NCI-H128 (cell line): ENCODE measurements around the gene VPS50.

Experiments used
- DNase-seq: peaks from one replicate; lab custom pipeline; 2025; ENCODE audit not compliant: unreplicated experiment; lab: John Stamatoyannopoulos, UW

The VPS50 gene

DNA sequence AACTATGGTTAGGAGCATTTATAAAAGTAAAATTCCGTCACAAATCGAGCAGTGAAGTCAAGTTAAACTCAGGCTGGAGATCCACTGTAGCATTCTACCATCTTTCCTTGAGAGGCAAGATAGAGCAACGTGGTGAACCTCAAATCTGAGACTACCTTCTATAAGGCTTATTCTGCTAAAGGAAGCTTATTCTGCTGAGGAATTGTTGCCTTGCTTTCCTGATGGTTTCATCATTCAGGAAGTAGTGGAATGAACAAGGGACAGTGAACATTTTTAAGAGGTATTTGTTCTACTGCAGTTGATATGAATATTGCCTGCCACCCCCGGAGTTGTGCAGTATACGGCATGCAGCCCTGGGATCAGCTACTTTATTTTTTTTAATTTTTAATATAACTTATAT is 170.8 kb downstream of the VPS50 start:
- DNase-seq, result no peak

DNA sequence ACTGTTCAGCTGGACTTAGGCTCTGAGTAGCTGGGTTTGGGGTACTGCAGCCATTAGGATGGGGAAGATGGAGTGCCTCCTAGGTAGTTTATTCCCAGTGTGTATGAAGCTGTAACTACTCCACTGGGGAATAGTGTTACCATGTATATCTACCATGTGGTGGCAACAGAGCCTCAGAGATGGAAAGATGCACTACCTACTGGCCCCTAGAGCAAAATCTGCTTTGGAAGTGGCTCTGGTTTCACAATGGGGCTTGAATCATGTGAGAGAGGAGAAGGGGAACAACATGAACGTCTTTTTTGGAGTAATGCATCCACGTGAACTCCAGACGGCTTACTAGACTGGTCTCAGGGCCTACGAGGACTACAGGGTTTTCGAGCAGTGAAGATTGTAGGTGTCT is 175.1 kb downstream of the VPS50 start:
- no peak for DNase-seq

DNA sequence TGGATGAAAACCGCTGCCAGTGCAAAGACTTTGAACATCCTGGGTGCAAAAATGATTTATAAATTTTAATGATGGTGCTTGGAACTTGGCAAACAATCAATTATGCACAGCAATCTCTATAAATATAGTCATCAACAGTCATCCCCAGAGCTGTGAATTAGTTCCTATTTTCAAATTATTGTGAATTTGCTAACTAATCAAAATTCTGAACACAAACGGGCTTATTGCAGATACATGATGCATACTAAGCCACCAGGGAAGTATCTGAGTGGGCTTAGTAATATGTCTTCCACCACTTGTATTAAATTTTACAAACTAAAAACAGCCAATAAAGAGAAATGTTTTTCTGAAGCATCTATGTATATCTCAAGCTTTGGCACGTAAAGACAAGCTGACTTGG is 177.2 kb downstream of the VPS50 start:
- no peak for DNase-seq
